Testis (tissue), 2 donors: ENCODE data around the gene ANGPTL2.

Source experiments
- CTCF ChIP-seq, 3 experiments: fragments of 450-650 bp in 2 of 3; fragments of 200-600 bp in 1 of 3; sonication (generic) in 1 of 3; IDR thresholded peaks; one replicate each; pipeline ENCODE4 v1.5.1; 2016 to 2019; ENCODE audit warnings: antibody characterized with exemption in 3 of 3, mild to moderate bottlenecking in 2 of 3, moderate library complexity in 1 of 3
- POLR2A ChIP-seq: fragments of 450-650 bp; IDR thresholded peaks from one replicate; pipeline ENCODE4 v1.6.1; 2017; ENCODE audit warnings: antibody characterized with exemption, mild to moderate bottlenecking, moderate library complexity

GRCh38 chr9:127163409-127163808, 41.0 kb upstream of the ANGPTL2 start:
- TF ChIP-seq CTCF (IDR thresholded peaks at IDR 0.05): no peak
- TF ChIP-seq POLR2A: no peak
